AML-193 (cell line): ENCODE measurements around the gene OSGIN1.

Experiments
- DNase-seq, 2 experiments: peaks; one replicate each; lab custom pipeline; 2025; lab: John Stamatoyannopoulos, UW

The OSGIN1 gene

GRCh38 chr16:83958137-83958845, 5.3 kb downstream of the OSGIN1 start:
- DNase-seq = no peak

GRCh38 chr16:83958846-83959565, 6.0 kb downstream of the OSGIN1 start:
- DNase-seq = no peak

- no peak for DNase-seq
Measured at GRCh38 chr16:83959656-83960434, 6.8 kb downstream of the OSGIN1 start.

- DNase-seq = no peak
Measured at GRCh38 chr16:83960521-83961249, 7.6 kb downstream of the OSGIN1 start.

GRCh38 chr16:83961591-83961990, 8.6 kb downstream of the OSGIN1 start:
- no peak for DNase-seq

GRCh38 chr16:83963277-83964119, 10.5 kb downstream of the OSGIN1 start:
- DNase-seq = no peak

- DNase-seq = no peak
Measured at GRCh38 chr16:83964684-83965443, 11.8 kb downstream of the OSGIN1 start.

- DNase-seq = no peak
Measured at GRCh38 chr16:83965444-83966152, 12.6 kb downstream of the OSGIN1 start.

- no peak for DNase-seq
Measured at GRCh38 chr16:83966153-83966696, 13.2 kb downstream of the OSGIN1 start.

GRCh38 chr16:83967091-83967490, 14.1 kb downstream of the OSGIN1 start:
- DNase-seq = no peak

- DNase-seq = no peak
Measured at GRCh38 chr16:83967838-83968305, 14.8 kb downstream of the OSGIN1 start, which contains the start of gene NECAB2. Gene NECAB2 (plus strand): TSS chr16:83968244. CDS start chr16:83968649, 405 bp downstream.

GRCh38 chr16:83968306-83968851, 15.3 kb downstream of the OSGIN1 start:
- DNase-seq = no peak

- DNase-seq = no peak
Measured at GRCh38 chr16:83968891-83969649, 16.0 kb downstream of the OSGIN1 start.

- no peak for DNase-seq
Measured at GRCh38 chr16:83969771-83970429, 16.9 kb downstream of the OSGIN1 start.

- DNase-seq = no peak
Measured at GRCh38 chr16:83970430-83970815, 17.4 kb downstream of the OSGIN1 start.

- DNase-seq = no peak
Measured at GRCh38 chr16:83971165-83972130, 18.4 kb downstream of the OSGIN1 start.
